ENCODE results near the gene KCNQ2.

GRCh38 chr20:63502671-63503172 lies 30.3 kb upstream of the KCNQ2 start:
- TF ChIP-seq ZNF114 (CRISPR knock-in tag; IDR thresholded peaks at IDR 0.05) (no peak), JUNB (IDR thresholded peaks at IDR 0.05; ENCODE audit: unreplicated experiment) (no peak), CTCF (conservative IDR thresholded peaks at IDR 0.05; ENCODE audit: low read depth in 2 of 2) (no peak), NANOG (IDR thresholded peaks at IDR 0.05; ENCODE audit: borderline replicate concordance) (no peak), POLR2AphosphoS5 (IDR thresholded peaks at IDR 0.05; ENCODE audit: low read depth) (no peak), EZH2 (IDR thresholded peaks at IDR 0.05; ENCODE audit: low read depth, unreplicated experiment) (no peak), REST (IDR thresholded peaks at IDR 0.05; ENCODE audit: unreplicated experiment) (no peak), EZH2phosphoT487 (IDR thresholded peaks at IDR 0.05; ENCODE audit: unreplicated experiment) (no peak), CREB1 (CRISPR knock-in tag; IDR thresholded peaks at IDR 0.05; ENCODE audit: low read depth) (no peak), STAT1 (IDR thresholded peaks at IDR 0.05; ENCODE audit: unreplicated experiment) (no peak)
- TF ChIP-seq, protein P1, sequence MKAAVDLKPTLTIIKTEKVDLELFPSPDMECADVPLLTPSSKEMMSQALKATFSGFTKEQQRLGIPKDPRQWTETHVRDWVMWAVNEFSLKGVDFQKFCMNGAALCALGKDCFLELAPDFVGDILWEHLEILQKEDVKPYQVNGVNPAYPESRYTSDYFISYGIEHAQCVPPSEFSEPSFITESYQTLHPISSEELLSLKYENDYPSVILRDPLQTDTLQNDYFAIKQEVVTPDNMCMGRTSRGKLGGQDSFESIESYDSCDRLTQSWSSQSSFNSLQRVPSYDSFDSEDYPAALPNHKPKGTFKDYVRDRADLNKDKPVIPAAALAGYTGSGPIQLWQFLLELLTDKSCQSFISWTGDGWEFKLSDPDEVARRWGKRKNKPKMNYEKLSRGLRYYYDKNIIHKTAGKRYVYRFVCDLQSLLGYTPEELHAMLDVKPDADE (IDR thresholded peaks at IDR 0.05), result no peak

Measured in GM23338 (cell line).